H4 (cell line): ENCODE results near the gene WIF1. TPM values are rescaled to one million over a fixed set of nuclear protein-coding genes. Genes with fewer than 3 reads are reported as not detected.

Source experiments
- DNase-seq: peaks from one replicate; pipeline ENCODE4 v3.0.0-alpha.2; 2015; ENCODE audit warnings: low spot score
- total RNA-seq: library from RNA; depleted of rRNA; stranded (reverse); fragments of >200 nt; shearing (Covaris generic); gene quantifications from 2 replicates; pipeline ENCODE4 v1.2.3, GENCODE V29; 2014

WIF1 gene
- total RNA-seq, 1 experiment from 2014 or later: not detected

DNA sequence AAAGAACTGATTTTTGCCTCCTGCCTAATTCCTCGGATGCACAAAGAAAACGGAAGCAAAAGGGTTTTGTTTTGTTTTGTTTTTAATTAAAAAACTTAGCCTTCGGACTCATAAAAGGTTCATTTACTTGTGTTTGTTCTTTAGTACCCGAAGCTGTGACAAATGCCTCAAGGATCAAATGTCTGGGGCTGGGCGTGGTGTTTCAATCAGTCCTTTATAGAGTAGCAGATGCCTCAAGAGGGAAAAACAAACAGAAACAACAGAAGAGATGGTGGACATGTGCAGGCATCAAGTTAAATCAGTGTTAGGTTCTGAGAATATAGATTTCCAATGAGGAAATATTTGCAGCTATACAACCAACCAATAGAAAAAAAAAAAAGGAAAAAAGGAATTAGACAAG lies 1.6 kb upstream of the WIF1 start:
- DNase-seq: no peak

GRCh38 chr12:65121956-65122469 lies 908 bp upstream of the WIF1 start:
- no peak for DNase-seq

DNA sequence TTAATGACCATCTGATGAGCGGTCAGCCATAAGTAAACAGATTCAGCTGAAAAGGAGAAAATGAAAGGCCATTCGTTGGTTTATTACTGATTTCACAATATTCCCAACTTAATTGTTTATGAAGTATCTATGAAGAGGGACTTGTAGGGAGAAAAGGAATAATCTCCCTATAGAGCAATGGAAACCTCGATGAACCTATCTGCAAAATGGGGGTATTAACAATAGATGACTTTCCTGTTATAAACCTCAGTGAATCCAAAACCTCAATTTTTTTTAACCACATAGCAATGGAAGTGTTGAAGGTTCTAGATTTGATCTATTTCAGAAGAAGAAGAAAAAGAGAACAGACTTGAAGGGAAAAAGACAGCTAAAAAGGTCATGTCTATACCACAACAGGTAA lies 2.0 kb downstream of the WIF1 start:
- no peak for DNase-seq

DNA sequence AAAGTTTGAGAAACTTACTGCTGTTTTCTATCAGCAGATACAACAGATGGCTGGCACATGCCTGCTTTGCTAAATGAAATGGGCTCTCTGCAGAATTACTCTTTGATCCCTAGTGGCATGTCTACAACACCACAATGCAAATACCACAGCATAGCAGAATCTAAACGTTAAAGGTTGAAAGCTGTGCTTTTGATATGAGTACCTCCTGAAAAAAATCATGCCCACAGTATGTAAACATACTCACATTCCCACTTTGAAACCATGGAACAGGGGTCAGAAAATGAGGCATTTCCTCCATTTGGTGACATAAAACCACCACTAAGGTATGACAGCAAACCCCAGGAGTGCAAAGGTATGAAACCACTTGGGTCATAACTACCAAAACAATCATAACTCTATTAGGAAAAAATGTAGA lies 7.5 kb downstream of the WIF1 start:
- peak; percentile 91 for DNase-seq

GRCh38 chr12:65106948-65107347 lies 14.2 kb downstream of the WIF1 start:
- DNase-seq: no peak

GRCh38 chr12:65100140-65100539 lies 21.0 kb downstream of the WIF1 start:
- no peak for DNase-seq

DNA sequence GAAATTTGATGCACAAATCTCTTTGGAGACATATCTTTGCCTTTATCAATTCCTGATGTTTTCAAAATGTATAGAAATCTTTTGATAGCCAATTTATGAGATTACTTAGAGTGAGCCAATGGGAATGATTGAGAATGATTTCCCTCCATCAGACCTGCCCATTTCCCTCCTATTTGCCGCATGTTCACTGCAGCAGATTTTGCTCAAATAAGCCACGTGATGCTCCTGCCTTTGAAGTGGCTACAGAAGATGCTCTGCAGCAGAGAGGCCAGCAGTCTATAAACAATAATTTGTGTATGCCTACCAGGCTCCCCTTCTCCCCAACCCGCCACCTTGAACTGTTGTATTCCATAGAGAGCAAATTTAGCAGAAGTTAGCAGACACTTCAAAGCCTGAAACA lies 21.9 kb downstream of the WIF1 start:
- DNase-seq: no peak

GRCh38 chr12:65098364-65098763 lies 22.7 kb downstream of the WIF1 start:
- peak; percentile 42 for DNase-seq

DNA sequence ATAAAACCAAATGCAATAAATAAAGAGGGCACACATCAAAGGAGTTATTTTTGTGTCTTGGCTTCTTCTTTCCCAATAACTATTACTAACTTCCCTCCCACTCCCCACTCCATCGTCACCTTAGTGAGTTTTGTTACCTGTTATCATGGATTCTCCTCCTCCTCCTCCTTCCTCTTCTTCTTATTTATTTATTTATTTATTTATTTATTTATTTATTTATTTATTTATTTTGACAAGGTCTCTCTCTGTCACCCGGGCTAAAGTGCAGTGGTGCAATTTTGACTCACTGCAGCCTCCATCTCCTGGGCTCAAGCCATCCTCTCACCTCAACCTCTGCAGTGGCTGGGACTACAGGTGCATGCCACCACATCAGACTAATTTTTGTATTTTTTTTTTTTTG lies 26.4 kb downstream of the WIF1 start:
- DNase-seq: no peak

DNA sequence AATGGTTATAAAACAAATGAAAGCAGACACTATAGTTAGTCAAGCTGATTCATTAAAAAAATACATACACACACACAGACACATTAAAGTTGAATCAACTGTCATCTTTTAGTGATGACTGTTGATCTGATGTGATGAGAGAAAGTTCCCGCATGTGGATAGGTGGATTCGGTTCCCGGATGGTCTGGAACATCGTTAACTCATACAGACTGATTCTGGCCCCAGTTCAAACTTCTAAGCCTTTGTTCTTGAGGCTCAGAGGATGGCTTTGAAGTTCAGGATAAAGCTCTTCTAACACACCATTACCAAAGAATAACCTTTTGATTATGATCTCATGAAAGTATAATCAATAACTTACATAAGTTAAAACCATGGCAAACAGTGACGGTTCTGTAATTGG lies 27.5 kb downstream of the WIF1 start:
- no peak for DNase-seq

- no peak for DNase-seq
These were observed 30.6 kb downstream of the WIF1 start for GRCh38 chr12:65090461-65090860.

GRCh38 chr12:65086236-65086635 lies 34.9 kb downstream of the WIF1 start:
- DNase-seq: no peak

DNA sequence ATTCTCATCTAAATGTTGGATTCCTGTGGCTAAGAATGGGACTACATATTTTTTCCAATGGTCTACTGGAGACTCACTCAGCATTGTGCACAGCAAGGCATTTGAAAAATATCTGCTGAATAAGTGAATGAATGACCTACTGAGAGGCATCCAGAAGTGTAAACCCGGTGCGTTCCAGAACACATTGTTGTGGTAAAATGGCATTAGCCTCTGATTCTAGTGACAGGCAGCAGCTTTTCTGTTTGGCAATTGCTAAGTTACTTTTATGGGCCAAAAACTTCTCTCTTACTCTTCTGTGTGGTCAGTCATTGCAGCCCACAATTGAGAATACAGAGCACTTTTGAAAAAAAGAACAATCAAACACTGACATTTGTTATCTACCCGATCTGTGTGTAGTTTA lies 36.5 kb downstream of the WIF1 start:
- DNase-seq: no peak

- DNase-seq: no peak
These were observed 37.5 kb downstream of the WIF1 start for GRCh38 chr12:65083581-65083980.

DNA sequence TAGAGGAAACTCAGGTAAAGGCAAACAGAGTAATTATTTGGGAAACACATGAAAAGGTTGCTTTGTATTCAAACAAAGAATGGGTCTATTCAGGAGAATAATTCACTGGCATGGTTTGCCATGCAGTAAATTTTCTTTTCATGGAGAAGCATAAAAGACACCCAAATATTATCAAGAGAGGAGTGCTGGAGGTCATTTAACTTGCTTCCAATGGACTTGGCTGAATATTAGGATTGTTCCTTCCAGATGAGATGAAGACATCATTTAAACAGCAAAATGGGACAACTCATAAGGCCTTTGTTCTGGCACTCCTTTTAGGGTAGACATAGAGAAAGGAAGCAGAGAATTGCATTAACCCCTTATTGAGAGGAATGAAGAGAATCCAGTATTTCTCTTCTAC lies 38.7 kb downstream of the WIF1 start:
- DNase-seq: no peak

DNA sequence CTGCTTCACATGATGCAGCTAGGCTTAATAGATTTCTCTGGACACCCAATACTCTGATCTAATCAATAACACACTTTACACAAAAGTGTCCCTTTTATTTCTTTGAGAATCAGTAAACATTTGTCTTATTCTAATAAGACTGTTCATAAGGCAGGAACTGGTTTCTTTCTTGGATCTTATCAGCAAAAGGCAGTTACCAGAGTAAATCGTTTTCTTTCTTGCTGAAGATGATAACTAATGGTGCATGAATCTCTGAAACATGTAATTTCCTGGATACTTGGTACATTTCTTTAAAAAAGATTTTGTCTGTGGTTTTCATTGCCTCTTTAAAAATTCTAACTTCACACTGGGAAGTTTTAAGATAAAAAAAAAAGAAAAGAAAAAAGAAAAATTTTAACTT lies 39.6 kb downstream of the WIF1 start:
- DNase-seq: no peak

DNA sequence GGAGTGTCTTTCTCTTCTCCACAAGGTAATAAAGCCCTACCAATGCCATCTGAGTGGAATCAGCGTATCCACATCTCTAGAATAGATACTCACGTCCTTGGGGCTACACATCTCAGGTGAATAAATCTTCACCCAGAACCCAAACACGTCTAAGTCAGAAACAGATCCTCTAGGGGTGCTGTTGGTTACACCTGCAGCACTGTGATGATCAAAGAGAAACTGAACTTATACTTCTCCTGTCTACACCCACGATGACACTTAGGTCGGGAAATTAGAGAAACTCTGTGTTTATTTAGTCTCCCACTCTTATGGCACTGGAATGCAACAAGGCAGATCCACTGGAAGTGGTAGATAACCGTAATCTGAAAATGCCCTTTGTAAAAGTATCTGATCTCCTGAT lies 46.2 kb downstream of the WIF1 start:
- no peak for DNase-seq

GRCh38 chr12:65069336-65069735 lies 51.8 kb downstream of the WIF1 start:
- no peak for DNase-seq

GRCh38 chr12:65067383-65067782 lies 53.7 kb downstream of the WIF1 start:
- no peak for DNase-seq

DNA sequence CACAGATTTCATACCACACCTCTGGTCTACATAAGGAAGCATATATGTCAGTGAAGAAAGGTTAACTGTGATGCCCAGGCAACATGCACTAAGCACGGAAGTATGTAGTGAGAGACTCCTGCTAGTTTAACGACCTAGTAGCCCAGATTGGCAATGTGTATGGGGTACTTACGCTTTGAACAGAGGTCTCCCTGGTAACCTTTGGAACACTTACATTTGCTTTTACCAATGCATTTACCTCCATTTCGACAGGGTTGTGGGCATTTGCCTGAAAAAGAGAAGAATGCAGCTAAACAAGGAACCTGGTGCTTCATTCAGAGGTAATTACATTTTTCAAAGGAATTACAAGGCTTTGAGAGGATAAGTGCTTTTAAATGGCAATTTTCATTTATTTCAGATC lies 65.2 kb downstream of the WIF1 start:
- DNase-seq: no peak

GRCh38 chr12:65051218-65051617 lies 69.9 kb downstream of the WIF1 start:
- no peak for DNase-seq

DNA sequence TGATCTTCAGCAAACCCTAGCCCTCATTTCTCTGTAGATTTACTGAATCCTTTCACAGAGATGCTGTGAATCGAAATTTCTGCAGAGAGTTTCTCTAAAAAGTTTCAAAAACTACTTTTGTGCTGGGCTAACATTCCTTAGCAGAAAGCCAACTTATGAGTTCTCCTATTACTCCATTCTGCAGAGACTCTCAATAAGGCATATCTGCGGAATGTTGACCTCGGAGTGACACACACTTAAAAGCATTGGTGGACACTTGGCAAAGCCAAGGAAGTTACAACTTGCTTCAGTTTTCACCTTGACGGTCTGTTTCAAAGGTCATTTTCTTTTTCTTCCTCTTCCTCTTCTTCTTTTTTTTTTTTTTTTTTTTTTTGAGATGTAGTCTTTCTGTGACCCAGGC lies 75.8 kb downstream of the WIF1 start:
- DNase-seq: no peak

DNA sequence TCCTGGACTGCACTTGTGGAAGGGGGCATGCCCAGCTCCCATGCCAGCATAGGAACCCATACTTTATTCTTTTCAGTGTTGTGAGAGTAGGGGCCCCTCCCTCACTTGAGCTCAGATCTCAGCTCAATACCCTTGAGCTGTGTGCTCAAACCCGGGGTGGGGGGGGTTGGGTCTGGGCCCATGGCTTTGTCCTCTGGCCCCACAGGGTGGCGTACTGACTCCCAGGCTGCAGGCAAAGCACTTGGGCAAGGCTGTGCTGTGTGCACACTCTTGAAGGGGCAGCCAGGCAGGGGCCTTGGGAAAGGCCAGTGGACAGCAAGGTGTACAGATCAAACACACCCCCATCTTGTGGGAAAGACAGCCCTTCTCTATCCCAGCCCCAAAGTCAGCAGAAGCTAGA lies 81.8 kb downstream of the WIF1 start:
- no peak for DNase-seq

DNA sequence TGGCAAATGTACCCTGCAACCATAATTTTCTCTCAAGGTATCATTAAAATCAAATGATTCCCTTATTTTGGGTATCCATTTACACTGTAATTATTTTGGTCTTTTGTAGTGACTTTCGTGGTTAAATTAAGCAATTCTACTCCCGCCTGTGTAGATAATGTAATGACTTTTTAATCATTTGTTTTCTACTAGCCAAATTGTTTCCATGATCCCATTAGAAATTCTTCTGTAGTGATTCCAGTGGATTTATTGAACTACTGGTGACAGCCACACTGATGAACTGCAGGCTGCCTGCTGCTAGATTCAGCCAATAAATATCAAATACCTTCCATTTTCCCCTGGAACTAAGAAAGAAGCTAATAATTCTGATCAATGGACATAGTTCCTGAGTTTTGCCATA lies 96.0 kb downstream of the WIF1 start:
- no peak for DNase-seq

DNA sequence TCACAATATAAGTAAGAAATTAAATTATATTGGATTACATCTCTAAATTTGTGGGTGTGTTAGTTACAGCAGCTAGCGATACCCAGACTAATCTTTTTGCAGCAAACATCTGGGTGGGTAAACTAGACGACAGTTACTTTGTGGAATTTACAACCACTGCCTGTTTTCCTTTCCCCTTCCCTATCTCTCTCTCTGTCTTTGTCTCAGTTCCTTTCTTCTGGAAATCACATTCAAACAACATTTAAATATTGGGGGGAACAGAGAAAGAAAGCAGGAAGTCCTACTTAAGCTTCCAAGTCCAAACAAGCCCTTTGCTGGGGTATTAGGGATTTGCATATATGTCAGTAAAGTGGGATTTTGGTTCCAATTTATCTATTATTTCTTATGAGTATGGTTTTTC lies 97.6 kb downstream of the WIF1 start:
- no peak for DNase-seq
